Heart left ventricle (tissue), 16 donors: Measurements from ENCODE around the gene UVRAG. TPM values are rescaled to one million over a fixed set of nuclear protein-coding genes. Genes with fewer than 3 reads are reported as not detected.
"Not testable (repeated sequence)": the region's sequence is repeated elsewhere in the genome, so short reads cannot be mapped to it uniquely, and the experiment has no call there.

Experiments
- ATAC-seq, 4 donors: fragments of 200-7000 bp; cut with Tn5 transposase; one replicate each; pipeline ENCODE4 v1.9.1; 2020 to 2022; ENCODE audit warnings: moderate library complexity in 4 of 4, mild to moderate bottlenecking in 3 of 4, moderate number of reproducible peaks in 1 of 4
- DNase-seq, 5 donors: peaks; one replicate each; pipeline ENCODE4 v3.0.0-alpha.2; 2020
- H3K27ac ChIP-seq, 12 donors: fragments of 200-600 bp; sonication (generic) in 4 of 12; one replicate each; pipeline versions ENCODE4 v1.5.0 to v1.8.0; 2016 to 2022; ENCODE audit warnings: mild to moderate bottlenecking in 2 of 12
- H3K27me3 ChIP-seq, 9 donors: fragments of 200-600 bp; sonication (generic) in 2 of 9; one replicate each; pipeline versions ENCODE4 v1.5.1 to v1.8.0; 2016 to 2022; ENCODE audit warnings: mild to moderate bottlenecking in 3 of 9
- H3K36me3 ChIP-seq, 9 donors: fragments of 200-600 bp; sonication (generic) in 2 of 9; one replicate each; pipeline versions ENCODE4 v1.5.0 to v1.8.0; 2018 to 2022; ENCODE audit warnings: mild to moderate bottlenecking in 2 of 9
- H3K4me1 ChIP-seq, 12 donors: fragments of 200-600 bp; sonication (generic) in 4 of 12; one replicate each; pipeline versions ENCODE4 v1.5.0 to v1.8.0; 2016 to 2022; ENCODE audit warnings: mild to moderate bottlenecking in 3 of 12
- H3K4me3 ChIP-seq, 12 donors: fragments of 200-600 bp; sonication (generic) in 4 of 12; one replicate each; pipeline versions ENCODE4 v1.5.0 to v1.8.0; 2017 to 2022; ENCODE audit warnings: mild to moderate bottlenecking in 9 of 12, moderate library complexity in 4 of 12
- H3K9me3 ChIP-seq, 12 donors: fragments of 200-600 bp; sonication (generic) in 4 of 12; one replicate each; pipeline versions ENCODE4 v1.5.0 to v1.8.0; 2016 to 2022; ENCODE audit warnings: mild to moderate bottlenecking in 1 of 12
- CTCF ChIP-seq, 12 donors: fragments of 200-600 bp; sonication (generic) in 4 of 12; IDR thresholded peaks; one replicate each; pipeline versions ENCODE4 v1.5.0 to v1.8.0; 2018 to 2022; ENCODE audit warnings: antibody characterized with exemption in 12 of 12, mild to moderate bottlenecking in 5 of 12
- POLR2A ChIP-seq, 2 donors: fragments of 450-650 bp; IDR thresholded peaks; one replicate each; pipeline ENCODE4 v1.6.1; 2017; ENCODE audit warnings: antibody characterized with exemption in 2 of 2, mild to moderate bottlenecking in 2 of 2, moderate library complexity in 2 of 2
- WGBS, 4 donors: extraction: QIAGEN DNeasy Blood & Tissue Kit in 2 of 4; methylation state at CpG; one replicate each; pipeline versions ENCODE4 v1.1.5 to v1.1.7; 2013 to 2018; 5-methylcytosine and 5-hydroxymethylcytosine counted together
- intact Hi-C, 10 donors: fragments of 100-400 bp; cut with DNase I; formaldehyde crosslinking; loops; one replicate each; pipeline versions ENCODE4 v1.11.1 to v1.14.2; 2022
- polyA plus RNA-seq, 2 donors: library from polyadenylated mRNA; stranded (reverse); fragments of 200-250 nt; gene quantifications; one replicate each; pipeline ENCODE4 v1.2.3, GENCODE V29; 2013
- total RNA-seq, 9 donors: library from RNA; depleted of rRNA in 2 of 9; stranded (reverse); fragments of >200 nt in 2 of 9; fragmentation: NEBNext Ultra II Directional in 3 of 9; extraction: Animal tissue kit (Norgen Biotek cat#: 25700) in 3 of 9; gene quantifications; one replicate each; pipeline versions ENCODE4 v1.1.0 to v1.2.4, GENCODE V29; 2016 to 2023
- donor health status: ischemic (EF 13 %, LVEDD 7.1; RV severe dilation, severe dysfunction).
- donor health status: healthy with polysubstance abuse.
- donor health status: DM: no; HTN: yes; CAD: no.
- donor health status: DM: no; HTN: no; CAD: no.
- donor health status: ischemic (EF 25% LVEDD 6.9; RV normal size, moderate dysfunction).
- donor health status: ischemic (EF 25% LVEDD 5.7; RV mildly dilated, moderate dysfunction).
- donor health status: healthy.
- donor health status: DM: yes; HTN: yes; CAD: no.
- donor health status: ischemic (EF 35%, LVEDD 5.7; RV mildly dilated, moderate dysfunction).
- donor health status: nonischemic (EF 11% LVEDD 7.7; RV severe dilation, severe dysfunction).
- donor health status: DM: yes; HTN: yes; CAD: no.
- donor health status: PGD.
- donor health status: ischemic (EF 29% LVEDD 5.4; RV normal size, mild dysfunction).
- donor health status: nonischemic (EF 23%, LVEDD 6.1; RV moderate dilation, normal function).

Gene UVRAG
- total and polyA plus RNA-seq, 11 donors, result 4.5 to 22.6 (median 15.0) TPM

GRCh38 chr11:75873417-75874221 is 58.6 kb downstream of the UVRAG start:
- ATAC-seq, result peak in 1 of 4 donors; percentile 32
- H3K4me3 ChIP-seq, result no peak overlapping the region
- no peaks in the 10 kb centered on the region for H3K9me3 ChIP-seq
- peak overlapping the region in 1 of 12 donors; percentile 6 for H3K27ac ChIP-seq
- H3K27me3 ChIP-seq, result no peaks in the 10 kb centered on the region
- H3K4me1 ChIP-seq, result peaks cover 0 to 38% (median 13%) of the 10 kb centered on the region in 12 donors
- H3K36me3 ChIP-seq, result no peaks in the 10 kb centered on the region
- TF ChIP-seq CTCF (IDR thresholded peaks at IDR 0.05) (no peak), POLR2A (IDR thresholded peaks at IDR 0.05) (no peak)
- intact Hi-C loops, result loop anchor here in 2 of 10 donors (5.0 kb wide), 2 partner anchors 151 to 156 kb away; partner anchors contain the start of gene MOGAT2 (in 1 of the 2)
- no peak for DNase-seq
- 64 to 73% (median 71%) methylated on average over 8 of the region's 8 CpGs for WGBS, 4 donors

- H3K27me3 ChIP-seq, result no peaks in the 10 kb centered on the region
- intact Hi-C loops, result loop anchor here in 2 of 10 donors (5.0 kb wide), 2 partner anchors 153 to 158 kb away; partner anchors contain the start of gene MOGAT2 (in 1 of the 2)
- H3K36me3 ChIP-seq, result peaks cover 0 to 2% (median 0%) of the 10 kb centered on the region in 9 donors
- no peaks in the 10 kb centered on the region for H3K9me3 ChIP-seq
- no peak for TF ChIP-seq POLR2A (IDR thresholded peaks at IDR 0.05)
- no peak for TF ChIP-seq CTCF (IDR thresholded peaks at IDR 0.05)
- DNase-seq, result no peak
- no peak overlapping the region for H3K4me3 ChIP-seq
- 68 to 83% (median 77%) methylated on average over 5 of the region's 5 CpGs for WGBS, 4 donors
- no peak for ATAC-seq
- peaks cover 0 to 26% (median 7%) of the 10 kb centered on the region in 12 donors for H3K4me1 ChIP-seq
- H3K27ac ChIP-seq, result no peak overlapping the region
These were observed 59.8 kb downstream of the UVRAG start for GRCh38 chr11:75874684-75875341.

GRCh38 chr11:75877327-75877726 is 62.3 kb downstream of the UVRAG start:
- DNase-seq, H3K4me3 ChIP-seq, H3K27me3 ChIP-seq, intact Hi-C loops, ATAC-seq, H3K9me3 ChIP-seq, H3K27ac ChIP-seq: not testable (repeated sequence)
- Histone ChIP-seq H3K36me3 (peaks cover 0 to 26% (median 6%) of the 10 kb centered on the region in 9 donors), H3K4me1 (peaks cover 0 to 26% (median 8%) of the 10 kb centered on the region in 12 donors)
- WGBS, 4 donors, result 85 to 97% (median 95%) methylated on average over 2 to 21 of the region's 27 CpGs

- 94 to 100% (median 97%) methylated on average over 16 to 33 of the region's 33 CpGs for WGBS, 4 donors
- H3K27ac ChIP-seq, DNase-seq, H3K9me3 ChIP-seq, intact Hi-C loops, H3K4me3 ChIP-seq, ATAC-seq, H3K27me3 ChIP-seq: not testable (repeated sequence)
- Histone ChIP-seq H3K36me3 (peaks cover 0 to 26% (median 6%) of the 10 kb centered on the region in 9 donors), H3K4me1 (peaks cover 0 to 21% (median 8%) of the 10 kb centered on the region in 12 donors)
These were observed 62.9 kb downstream of the UVRAG start for GRCh38 chr11:75877931-75878330.

GRCh38 chr11:75878933-75879332 is 63.9 kb downstream of the UVRAG start:
- peaks cover 0 to 14% (median 6%) of the 10 kb centered on the region in 12 donors for H3K4me1 ChIP-seq
- ATAC-seq (no peak), DNase-seq (no peak)
- no peak overlapping the region for H3K27ac ChIP-seq
- H3K27me3 ChIP-seq, result no peaks in the 10 kb centered on the region
- no peak overlapping the region for H3K4me3 ChIP-seq
- TF ChIP-seq POLR2A (IDR thresholded peaks at IDR 0.05) (no peak), CTCF (IDR thresholded peaks at IDR 0.05) (no peak)
- H3K9me3 ChIP-seq, result no peaks in the 10 kb centered on the region
- WGBS, 4 donors, result 86 to 90% (median 88%) methylated on average over 2 of the region's 2 CpGs
- intact Hi-C loops, result no loop called here
- peaks cover 0 to 26% (median 6%) of the 10 kb centered on the region in 9 donors for H3K36me3 ChIP-seq
